Activated CD8-positive, alpha-beta memory T cell treated with anti-CD3 and anti-CD28 coated beads for 1 hour (primary cell): ENCODE data around the gene CLEC4E.
"Not testable (repeated sequence)": the region's sequence is repeated elsewhere in the genome, so short reads cannot be mapped to it uniquely, and the experiment has no call there.

Experiments used
- DNase-seq, 2 donors: peaks; one replicate each; pipeline ENCODE4 v3.0.0-alpha.2; 2020; ENCODE audit warnings: low read depth in 1 of 2; ENCODE audit errors: extremely low read depth in 1 of 2

The CLEC4E gene

GRCh38 chr12:8541562-8541961 lies 857 bp upstream of the CLEC4E start:
- no peak for DNase-seq

- not testable (repeated sequence) for DNase-seq
Measured at GRCh38 chr12:8537820-8538219, 2.9 kb downstream of the CLEC4E start.

GRCh38 chr12:8532045-8532444 lies 8.7 kb downstream of the CLEC4E start:
- DNase-seq = no peak

- no peak for DNase-seq
Measured at GRCh38 chr12:8527250-8528130, 13.2 kb downstream of the CLEC4E start.

- DNase-seq = no peak
Measured at GRCh38 chr12:8519171-8519570, 21.5 kb downstream of the CLEC4E start.

GRCh38 chr12:8517971-8518370 lies 22.7 kb downstream of the CLEC4E start:
- no peak for DNase-seq

- no peak for DNase-seq
Measured at GRCh38 chr12:8513256-8513655, 27.4 kb downstream of the CLEC4E start, which contains the start of gene CLEC4D. Gene CLEC4D (plus strand): TSS chr12:8513503. CDS start chr12:8513733, 230 bp downstream.

- no peak for DNase-seq
Measured at GRCh38 chr12:8508910-8509841, 31.5 kb downstream of the CLEC4E start.

- DNase-seq = no peak
Measured at GRCh38 chr12:8508223-8508622, 32.5 kb downstream of the CLEC4E start.

- DNase-seq = no peak
Measured at GRCh38 chr12:8507596-8507995, 33.1 kb downstream of the CLEC4E start.

- no peak for DNase-seq
Measured at GRCh38 chr12:8504351-8504750, 36.4 kb downstream of the CLEC4E start.

GRCh38 chr12:8501720-8502119 lies 39.0 kb downstream of the CLEC4E start:
- no peak for DNase-seq

GRCh38 chr12:8499616-8500015 lies 41.1 kb downstream of the CLEC4E start:
- no peak for DNase-seq

GRCh38 chr12:8496074-8496473 lies 44.6 kb downstream of the CLEC4E start:
- DNase-seq = not testable (repeated sequence)

GRCh38 chr12:8495671-8496070 lies 45.0 kb downstream of the CLEC4E start:
- not testable (repeated sequence) for DNase-seq

GRCh38 chr12:8493084-8493483 lies 47.6 kb downstream of the CLEC4E start:
- no peak for DNase-seq

GRCh38 chr12:8491646-8492530 lies 48.8 kb downstream of the CLEC4E start:
- no peak for DNase-seq
